Skin epidermis (tissue), 12 donors: Measurements from ENCODE around the gene GSE1.
A peak's percentile ranks its signal among the peaks of the same experiment; 100 is the strongest.

ENCODE experiments used
- H3K27ac ChIP-seq, 21 experiments: fragments of 200-600 bp; sonication (generic) in 11 of 21; one replicate each; pipeline ENCODE4 v1.5.0; 2020; ENCODE audit warnings: mild to moderate bottlenecking in 3 of 21, inconsistent platforms in 2 of 21, moderate library complexity in 2 of 21
- H3K4me3 ChIP-seq, 7 experiments: fragments of 200-600 bp; sonication (generic) in 2 of 7; one replicate each; pipeline ENCODE4 v1.5.0; 2020; ENCODE audit warnings: inconsistent platforms in 2 of 7, mild to moderate bottlenecking in 2 of 7, moderate library complexity in 1 of 7

Gene GSE1

DNA sequence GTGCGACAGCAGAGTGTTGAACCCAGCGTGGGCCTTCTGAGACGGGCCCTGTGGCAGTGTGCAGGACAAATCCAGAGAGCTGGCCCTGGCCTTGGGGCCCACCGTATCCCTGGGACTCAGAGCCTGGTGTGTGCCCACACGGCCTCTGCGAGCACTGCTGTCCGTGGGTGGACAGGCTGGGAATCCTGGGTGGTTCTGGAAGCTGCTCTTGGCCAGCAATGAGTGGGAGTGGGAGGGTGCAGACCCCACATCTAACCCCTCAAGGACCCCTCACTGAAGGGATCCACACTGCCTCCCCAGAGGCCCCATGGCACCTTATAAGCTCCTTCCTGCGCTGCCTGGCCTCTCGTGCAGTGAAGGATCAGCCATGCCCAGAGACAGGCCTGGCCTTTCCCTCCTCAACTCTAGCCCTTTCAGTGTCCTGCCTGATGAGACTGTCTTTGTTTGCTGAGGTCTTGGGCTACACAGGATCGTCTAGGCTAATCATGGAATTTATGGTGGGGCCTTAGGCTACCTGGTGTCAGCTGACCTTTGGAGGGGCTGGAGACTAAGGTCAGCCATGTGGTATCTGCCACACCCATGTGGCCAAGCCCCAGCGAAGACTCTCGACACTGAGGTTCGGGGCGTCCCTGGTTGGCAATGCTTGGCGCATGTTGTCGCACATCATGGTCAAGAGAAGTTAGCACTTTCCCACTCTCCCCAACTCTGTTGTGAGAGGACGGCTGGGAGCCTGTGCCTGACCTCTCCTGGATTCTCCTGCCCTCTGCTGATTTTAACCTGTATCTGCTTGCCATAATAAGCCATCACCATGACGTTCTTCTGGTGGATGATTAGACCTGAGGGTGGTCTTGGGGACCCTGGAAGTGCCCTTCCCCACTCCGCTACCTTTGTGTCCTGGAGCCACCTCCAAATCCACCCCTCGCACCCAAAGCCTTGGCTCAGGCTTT is 92.1 kb downstream of the GSE1 start:
- no peak overlapping the region for H3K27ac ChIP-seq
- no peak overlapping the region for H3K4me3 ChIP-seq

DNA sequence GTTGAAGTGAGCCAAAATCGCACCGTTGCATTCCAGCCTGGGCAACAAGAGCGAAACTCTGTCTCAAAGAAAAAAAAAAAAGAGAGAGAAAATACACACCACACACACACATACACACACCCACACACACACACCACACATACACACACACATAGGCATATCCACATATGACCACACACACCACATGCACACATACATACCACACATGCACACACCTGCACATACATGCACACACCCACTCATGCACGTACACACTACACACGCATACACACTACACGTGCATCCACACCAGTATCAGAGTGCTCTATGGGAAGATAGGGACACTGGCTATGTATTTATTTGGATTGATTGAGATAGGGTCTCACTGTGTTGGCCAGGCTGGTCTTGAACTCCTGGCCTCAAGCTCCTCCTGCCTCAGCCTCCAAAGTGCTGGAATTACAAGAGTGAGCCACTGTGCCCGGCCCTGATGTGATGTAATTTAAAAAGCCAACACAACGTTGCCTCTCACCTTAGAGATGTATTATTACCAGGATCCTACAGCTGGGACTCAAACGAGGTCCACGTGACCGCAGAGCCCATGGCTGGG is 93.4 kb downstream of the GSE1 start:
- Histone ChIP-seq H3K4me3 (no peak overlapping the region), H3K27ac (no peak overlapping the region)

DNA sequence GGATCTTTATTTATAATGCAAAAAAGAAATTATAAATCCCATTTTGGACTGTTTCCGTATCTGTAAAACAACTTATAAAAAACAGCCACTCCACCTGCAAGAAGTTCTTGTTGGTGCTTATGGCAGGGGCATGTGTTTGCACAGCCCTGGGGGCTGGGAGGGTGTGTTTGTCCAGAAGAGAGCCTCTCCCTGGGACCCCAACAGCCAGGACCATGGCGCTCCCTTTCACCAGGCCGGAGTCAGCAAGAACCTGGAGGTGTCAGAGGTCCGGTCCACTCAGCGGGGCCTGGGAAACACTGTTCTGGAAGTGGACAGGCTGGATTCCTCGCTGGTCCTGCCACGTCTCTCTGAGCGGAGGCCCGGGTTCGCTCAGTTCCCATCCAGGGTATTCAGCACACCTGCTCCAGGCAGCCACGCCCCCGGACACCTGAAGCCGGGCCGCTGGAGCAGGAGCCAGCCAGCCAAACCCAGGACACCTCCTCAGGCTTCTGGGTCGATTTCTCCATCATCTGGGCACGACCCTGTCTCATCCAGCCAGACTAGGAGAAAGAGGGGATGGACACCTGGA is 94.5 kb downstream of the GSE1 start:
- no peak overlapping the region for H3K4me3 ChIP-seq
- no peak overlapping the region for H3K27ac ChIP-seq

GRCh38 chr16:85708338-85708737 is 95.2 kb downstream of the GSE1 start:
- no peak overlapping the region for H3K27ac ChIP-seq
- H3K4me3 ChIP-seq = no peak overlapping the region

DNA sequence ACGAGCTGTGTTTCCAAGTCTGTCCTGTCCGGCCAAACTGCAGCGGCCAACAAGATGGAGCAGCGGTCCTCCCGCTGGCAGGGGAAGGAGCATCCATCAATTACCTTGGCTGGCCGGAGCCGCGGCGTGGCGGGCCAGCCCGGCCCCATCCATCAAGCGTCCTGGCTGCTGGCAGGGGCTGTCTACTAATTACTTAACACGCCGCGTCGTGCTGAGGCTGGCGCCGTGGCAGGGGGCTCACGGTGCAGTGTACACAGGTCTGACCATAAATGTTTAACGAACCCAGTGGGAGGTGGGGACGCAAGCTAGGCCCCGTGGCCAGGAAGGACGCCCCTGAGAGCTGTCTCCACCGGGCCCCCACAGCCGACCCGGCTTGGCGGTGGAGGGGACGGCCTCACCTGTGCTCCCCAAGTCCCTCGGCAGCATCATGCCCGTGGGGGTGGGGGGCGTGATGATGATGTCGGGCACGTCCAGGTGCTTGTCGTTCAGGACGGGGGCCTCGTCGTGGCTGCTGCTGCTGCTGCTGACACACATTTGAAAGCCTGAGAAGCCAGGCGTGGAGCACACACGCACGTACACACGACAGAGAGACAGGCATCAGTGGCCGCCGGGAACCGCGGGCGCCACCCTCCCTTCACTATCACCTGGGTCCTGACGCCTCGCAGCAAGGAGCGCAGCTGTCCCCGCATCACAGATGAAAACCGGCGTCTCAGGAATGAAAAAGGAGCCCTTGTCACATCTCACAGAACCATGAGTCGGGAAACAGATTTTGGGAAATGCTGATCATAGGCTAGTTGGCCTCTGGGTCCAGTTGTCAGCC is 96.9 kb downstream of the GSE1 start:
- Histone ChIP-seq H3K27ac (no peak overlapping the region), H3K4me3 (no peak overlapping the region)

- Histone ChIP-seq H3K27ac (no peak overlapping the region), H3K4me3 (no peak overlapping the region)
Observed at GRCh38 chr16:85710732-85711131, 97.6 kb downstream of the GSE1 start.

GRCh38 chr16:85711982-85712587 is 99.0 kb downstream of the GSE1 start:
- no peak overlapping the region for H3K27ac ChIP-seq
- no peak overlapping the region for H3K4me3 ChIP-seq

- Histone ChIP-seq H3K27ac (no peak overlapping the region), H3K4me3 (no peak overlapping the region)
Observed at GRCh38 chr16:85712801-85713200, 99.7 kb downstream of the GSE1 start.

DNA sequence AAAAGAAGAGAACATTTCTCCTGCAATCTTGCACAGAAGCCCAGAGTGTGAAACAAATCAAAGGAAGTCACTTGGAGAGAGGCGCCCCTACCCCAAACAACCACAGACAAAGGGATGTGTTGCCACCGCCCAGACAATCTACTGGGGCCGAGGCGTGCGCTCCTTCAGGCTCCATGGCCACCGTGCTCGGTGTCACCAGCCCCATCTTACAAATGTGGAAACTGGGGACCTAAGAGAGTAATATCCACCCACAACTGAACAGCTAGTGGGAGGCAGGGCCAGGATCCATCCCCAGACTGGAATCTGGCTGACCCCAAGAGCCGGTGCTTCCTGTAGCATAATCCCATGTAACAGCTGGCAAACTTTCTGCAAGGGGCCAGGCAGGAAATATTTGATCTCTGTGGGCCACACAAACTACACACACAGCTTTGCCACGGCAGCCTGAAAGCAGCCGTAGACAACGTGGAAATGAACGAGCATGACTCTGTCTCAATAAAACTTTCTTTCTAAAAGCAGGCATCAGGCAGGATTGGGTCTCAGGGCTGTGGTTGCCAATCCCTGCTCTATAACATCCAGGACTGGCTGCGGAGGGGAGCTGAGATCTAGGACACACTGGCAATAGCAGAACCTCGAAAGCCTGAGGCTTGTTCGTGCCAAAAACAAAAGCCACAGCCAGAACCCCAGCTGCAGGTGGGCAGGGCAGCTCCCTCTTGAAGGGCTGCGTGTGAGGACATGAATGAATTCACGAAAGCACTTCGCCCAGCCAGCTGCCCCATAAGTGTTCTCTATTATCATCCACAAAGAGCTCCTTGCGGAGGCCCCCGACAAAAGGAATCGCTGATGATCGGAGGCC is 102.3 kb downstream of the GSE1 start:
- H3K27ac ChIP-seq = peak overlapping the region in 1 of 21 experiments; percentile 67

DNA sequence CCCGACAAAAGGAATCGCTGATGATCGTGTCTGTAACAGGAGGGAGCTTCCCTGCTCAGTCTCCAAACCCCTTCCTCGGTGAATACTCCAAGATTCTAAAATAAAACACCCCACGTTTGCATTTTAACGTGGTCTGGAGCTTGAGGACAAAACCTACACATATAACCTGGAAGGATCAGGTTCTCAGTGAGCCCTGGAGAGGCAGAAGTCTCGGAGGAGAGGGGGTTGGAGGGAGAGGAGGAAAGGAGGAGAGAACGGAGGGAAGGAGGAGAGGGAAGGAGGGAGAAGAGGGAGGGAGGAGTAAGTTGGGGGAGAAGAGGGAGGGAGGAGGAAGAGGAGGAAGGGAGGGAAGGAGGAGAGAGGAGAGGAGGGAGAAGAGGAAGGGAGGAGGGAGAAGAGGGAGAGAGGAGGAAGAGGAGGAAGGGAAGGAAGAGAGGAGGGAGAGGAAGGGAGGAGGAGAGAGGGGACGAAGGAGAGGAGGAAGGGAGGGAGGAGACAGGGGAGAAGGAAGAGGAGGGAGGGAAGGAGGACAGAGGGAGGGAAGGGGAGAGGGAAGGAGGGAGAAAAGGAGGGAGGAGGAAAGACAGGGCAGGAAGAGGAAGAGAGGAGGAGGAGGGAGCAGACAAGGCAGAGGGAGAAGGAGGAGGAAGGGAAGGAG is 103.0 kb downstream of the GSE1 start:
- Histone ChIP-seq H3K4me3 (no peak overlapping the region), H3K27ac (peak overlapping the region in 2 of 21 experiments; percentile 39 to 67)

More for the DNA sequence above, 102.3 kb downstream of the GSE1 start:
- H3K4me3 ChIP-seq = no peak overlapping the region

GRCh38 chr16:85716680-85717038 is 103.5 kb downstream of the GSE1 start:
- H3K27ac ChIP-seq = no peak overlapping the region

DNA sequence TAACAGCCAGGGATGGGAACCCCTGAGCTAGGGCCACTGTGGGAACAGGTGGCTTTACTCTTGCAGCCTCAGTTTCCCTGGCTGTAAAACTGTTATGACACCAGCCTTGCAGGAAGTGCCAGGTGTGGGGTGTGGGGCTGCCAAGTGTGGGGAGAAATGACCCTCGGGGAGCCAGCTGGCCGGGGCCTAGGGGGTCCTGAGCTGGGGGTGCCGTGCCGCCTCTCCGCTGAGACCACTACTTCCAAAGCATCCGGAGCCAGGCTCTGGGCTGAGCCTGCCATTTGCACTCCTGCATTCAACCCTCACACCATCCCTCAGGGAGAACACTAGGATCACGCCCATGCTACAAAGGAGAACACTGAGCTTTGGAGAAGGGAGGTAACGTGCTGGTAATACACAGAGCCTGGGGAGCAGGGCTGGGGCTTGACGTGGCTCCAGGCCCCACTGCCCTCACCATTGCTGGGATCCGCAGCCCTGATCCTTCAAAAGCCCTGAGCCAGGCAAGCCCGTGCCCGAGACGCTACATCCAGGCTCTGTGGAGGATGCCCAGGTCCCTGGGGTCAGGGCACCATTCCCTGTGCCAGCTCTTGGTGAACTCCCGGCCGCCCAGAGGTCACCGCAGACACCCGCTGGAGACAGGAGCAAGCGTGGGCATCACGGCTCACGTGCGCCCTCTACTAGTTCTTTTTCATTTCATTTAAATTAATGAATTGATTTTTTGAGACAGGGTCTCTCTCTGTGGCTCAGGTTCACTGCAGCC is 104.5 kb downstream of the GSE1 start:
- Histone ChIP-seq H3K4me3 (no peak overlapping the region), H3K27ac (no peak overlapping the region)

More at GRCh38 chr16:85716680-85717038, 103.5 kb downstream of the GSE1 start:
- no peak overlapping the region for H3K4me3 ChIP-seq

- Histone ChIP-seq H3K27ac (no peak overlapping the region), H3K4me3 (no peak overlapping the region)
Observed at GRCh38 chr16:85718153-85718477, 105.0 kb downstream of the GSE1 start.

DNA sequence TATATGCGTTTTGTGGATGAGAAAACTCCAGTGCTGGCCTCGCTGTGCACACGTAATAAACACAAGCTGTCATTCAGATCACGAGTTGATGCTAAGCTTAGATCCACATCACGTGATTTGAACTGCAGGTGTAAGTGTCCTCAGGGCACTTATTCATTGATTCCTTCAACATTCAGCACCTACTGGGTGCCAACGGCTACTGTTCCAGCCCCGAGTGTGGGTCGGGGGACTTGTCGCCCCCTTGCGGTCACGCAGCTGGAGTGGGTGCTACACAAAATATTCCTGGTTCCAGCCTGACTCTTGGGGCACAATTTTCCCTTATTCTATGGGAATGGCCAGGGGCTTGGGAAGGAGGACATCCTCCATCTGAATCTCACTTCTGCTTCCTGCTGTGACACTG is 105.6 kb downstream of the GSE1 start:
- no peak overlapping the region for H3K27ac ChIP-seq
- no peak overlapping the region for H3K4me3 ChIP-seq

DNA sequence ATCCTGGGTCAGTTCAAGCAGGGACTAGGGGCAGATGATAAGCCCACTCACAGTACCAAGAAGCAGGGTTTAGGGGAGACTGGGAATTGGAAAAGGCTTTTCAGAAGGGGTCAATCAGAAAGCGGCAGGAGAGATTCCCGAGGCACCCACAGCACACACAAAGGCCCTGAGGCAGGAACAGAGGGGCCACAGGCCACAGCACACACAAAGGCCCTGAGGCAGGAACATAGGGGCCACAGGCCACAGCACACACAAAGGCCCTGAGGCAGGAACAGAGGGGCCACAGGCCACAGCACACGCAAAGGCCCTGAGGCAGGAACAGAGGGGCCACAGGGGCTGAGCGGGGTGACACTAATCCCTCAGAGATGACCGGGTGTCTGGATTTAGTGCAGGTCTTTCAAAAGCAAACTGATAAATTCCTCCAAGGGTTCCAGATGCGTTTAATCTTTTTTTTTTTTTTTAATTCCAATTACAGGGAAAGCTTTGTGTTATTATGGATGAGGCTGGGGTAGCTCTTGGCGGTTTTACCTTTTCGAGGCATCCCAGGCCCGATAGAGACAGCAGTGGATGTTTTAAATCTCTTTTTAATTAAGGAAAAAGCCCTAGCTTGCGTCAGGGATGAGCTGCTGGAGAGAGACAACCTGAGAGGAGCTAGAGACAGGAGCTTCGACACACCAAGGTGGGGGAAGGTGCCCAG is 106.6 kb downstream of the GSE1 start:
- no peak overlapping the region for H3K4me3 ChIP-seq
- no peak overlapping the region for H3K27ac ChIP-seq

DNA sequence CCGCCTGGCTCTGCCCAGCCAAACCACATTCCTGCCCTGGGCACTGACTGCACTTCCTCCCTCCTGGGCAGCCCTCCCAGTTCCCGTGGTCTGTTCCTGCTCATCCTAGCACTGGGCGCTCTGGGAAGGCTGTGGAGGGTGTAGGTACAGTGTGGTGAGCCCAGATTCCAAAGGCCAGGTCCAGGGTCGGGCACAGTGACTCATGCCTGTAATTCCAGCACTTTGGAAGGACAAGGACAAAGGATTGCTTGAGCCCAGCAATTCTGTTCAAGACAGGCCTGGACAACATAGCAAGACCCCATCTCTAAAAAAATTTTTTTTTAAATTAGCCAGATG is 107.1 kb downstream of the GSE1 start:
- H3K4me3 ChIP-seq = no peak overlapping the region
- no peak overlapping the region for H3K27ac ChIP-seq

DNA sequence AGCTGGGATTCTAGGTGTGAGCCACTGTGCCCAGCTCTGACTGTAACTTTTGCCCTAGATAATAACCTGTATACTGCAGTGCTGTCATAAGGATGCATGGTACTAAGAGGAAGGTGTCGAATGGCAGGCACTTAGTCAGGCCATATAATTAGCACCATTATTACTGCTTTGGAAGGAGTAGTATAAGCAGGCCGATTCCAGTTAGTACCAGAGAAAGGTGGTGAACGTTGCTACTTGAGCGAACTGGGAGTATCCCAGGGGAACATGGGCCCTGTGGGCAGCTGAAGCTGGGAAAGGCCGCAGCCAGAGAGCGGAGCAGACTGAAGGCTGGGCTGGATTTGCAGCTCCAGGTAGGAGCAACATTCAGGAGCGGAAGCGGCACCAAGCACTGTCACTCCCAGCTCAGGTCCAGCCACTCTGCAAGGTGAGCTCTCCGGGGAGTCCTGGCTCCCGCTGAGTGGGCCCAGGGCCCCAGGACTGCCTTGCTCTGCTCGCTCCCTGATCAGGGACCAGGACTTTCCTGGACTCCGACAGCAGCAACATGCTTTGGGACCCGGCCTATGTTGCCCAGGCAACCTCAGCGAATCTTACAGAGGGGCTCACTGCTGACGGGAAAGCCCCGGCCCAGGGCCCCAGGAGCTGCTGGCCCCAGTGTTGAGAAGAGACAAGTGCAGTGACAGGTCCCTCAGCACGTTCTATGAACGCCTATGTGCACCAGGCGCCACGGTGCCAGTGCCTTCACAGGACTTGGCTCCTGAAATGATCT is 109.2 kb downstream of the GSE1 start:
- H3K4me3 ChIP-seq = no peak overlapping the region
- H3K27ac ChIP-seq = no peak overlapping the region
